ENCODE data around the gene PEPD.

Gene PEPD

GRCh38 chr19:33471111-33471996 lies 50.2 kb downstream of the PEPD start:
- DNase-seq = no peak

- DNase-seq = no peak
These were observed 50.9 kb downstream of the PEPD start for GRCh38 chr19:33470686-33471085.

GRCh38 chr19:33470040-33470330 lies 51.6 kb downstream of the PEPD start:
- DNase-seq = no peak

GRCh38 chr19:33469171-33470039 lies 52.2 kb downstream of the PEPD start:
- no peak for DNase-seq

- peak; percentile 55 for DNase-seq
These were observed 53.0 kb downstream of the PEPD start for GRCh38 chr19:33468361-33469170.

- DNase-seq = no peak
These were observed 53.7 kb downstream of the PEPD start for GRCh38 chr19:33467851-33468250.

GRCh38 chr19:33465834-33466233 lies 55.8 kb downstream of the PEPD start:
- no peak for DNase-seq

- DNase-seq = no peak
These were observed 56.2 kb downstream of the PEPD start for GRCh38 chr19:33465371-33465770.

GRCh38 chr19:33464733-33465115 lies 56.9 kb downstream of the PEPD start:
- no peak for DNase-seq

GRCh38 chr19:33464010-33464732 lies 57.4 kb downstream of the PEPD start:
- no peak for DNase-seq

- DNase-seq = no peak
These were observed 58.4 kb downstream of the PEPD start for GRCh38 chr19:33463199-33463598.

- DNase-seq = no peak
These were observed 59.3 kb downstream of the PEPD start for GRCh38 chr19:33462112-33462791.

GRCh38 chr19:33461256-33462111 lies 60.1 kb downstream of the PEPD start:
- no peak for DNase-seq

GRCh38 chr19:33460221-33460908 lies 61.2 kb downstream of the PEPD start:
- DNase-seq = no peak

- DNase-seq = no peak
These were observed 62.1 kb downstream of the PEPD start for GRCh38 chr19:33459222-33460090.

GRCh38 chr19:33458807-33459206 lies 62.8 kb downstream of the PEPD start:
- DNase-seq = no peak

- no peak for DNase-seq
These were observed 63.4 kb downstream of the PEPD start for GRCh38 chr19:33458171-33458633.

GRCh38 chr19:33456845-33457220 lies 64.8 kb downstream of the PEPD start:
- DNase-seq = no peak

Measured in fibroblast of upper back skin (primary cell).